Ovary (tissue), 9 donors: ENCODE measurements around the gene PPP6C. TPM values are rescaled to one million over a fixed set of nuclear protein-coding genes. Genes with fewer than 3 reads are reported as not detected.

Source experiments
- DNase-seq, 5 donors: peaks; one replicate each; pipeline ENCODE4 v3.0.0-alpha.2; 2019 to 2020
- H3K27ac ChIP-seq, 2 donors: fragments of 200-600 bp; one replicate each; pipeline versions ENCODE4 v1.5.1 to v1.8.0; 2019 to 2022
- H3K27me3 ChIP-seq: fragments of 200-600 bp; one replicate; pipeline ENCODE4 v1.8.0; 2022
- H3K36me3 ChIP-seq: fragments of 200-600 bp; sonication (generic); one replicate; pipeline ENCODE4 v1.5.1; 2019
- H3K4me1 ChIP-seq: one replicate; pipeline ENCODE4 v1.8.1; 2013; ENCODE audit warnings: mild to moderate bottlenecking, moderate library complexity; ENCODE audit not compliant: insufficient read depth
- H3K4me3 ChIP-seq: fragments of 200-600 bp; sonication (generic); one replicate; pipeline ENCODE4 v1.5.1; 2017
- H3K9me3 ChIP-seq, 2 donors: fragments of 200-600 bp in 1 of 2; sonication (generic) in 1 of 2; one replicate each; pipeline versions ENCODE4 v1.5.1 to v1.8.1; 2013 to 2019; ENCODE audit warnings: mild to moderate bottlenecking in 1 of 2, moderate library complexity in 1 of 2
- CTCF ChIP-seq, 3 donors: fragments of 450-650 bp in 2 of 3; fragments of 200-600 bp in 1 of 3; IDR thresholded peaks; one replicate each; pipeline versions ENCODE4 v1.5.1 to v1.8.0; 2016 to 2022; ENCODE audit warnings: antibody characterized with exemption in 3 of 3, mild to moderate bottlenecking in 1 of 3
- EP300 ChIP-seq: sonication (generic); formaldehyde crosslinking; IDR thresholded peaks from one replicate; pipeline ENCODE4 v1.6.1; 2017; ENCODE audit warnings: antibody characterized with exemption
- POLR2A ChIP-seq: fragments of 450-650 bp; IDR thresholded peaks from one replicate; pipeline ENCODE4 v1.6.1; 2017; ENCODE audit warnings: antibody characterized with exemption, mild to moderate bottlenecking, moderate library complexity
- WGBS, 3 donors: extraction: QIAGEN DNeasy Blood & Tissue Kit in 1 of 3; methylation state at CpG; one replicate each; pipeline versions ENCODE4 v1.1.5 to v1.1.7; 2013 to 2017; 5-methylcytosine and 5-hydroxymethylcytosine counted together
- intact Hi-C, 4 donors: fragments of 100-400 bp; cut with DNase I; formaldehyde crosslinking; loops; one replicate each; pipeline versions ENCODE4 v1.11.0 to v1.15.1; 2022 to 2023
- polyA plus RNA-seq, 2 donors: library from polyadenylated mRNA; stranded (reverse); fragments of 200-250 nt in 1 of 2; fragments of 350-450 nt in 1 of 2; fragmentation: Illumina TruSeq in 1 of 2; extraction: RNeasy Lipid Tissue Mini Kit (QIAGEN cat#74804) in 1 of 2; gene quantifications; one replicate each; pipeline ENCODE4 v1.2.3, GENCODE V29; 2013 to 2014
- total RNA-seq, 7 donors: library from RNA; depleted of rRNA in 2 of 7; stranded (reverse); fragments of >200 nt in 2 of 7; fragmentation: NEBNext Ultra II Directional in 3 of 7; extraction: Animal tissue kit (Norgen Biotek cat#: 25700) in 3 of 7; gene quantifications; one replicate each; pipeline versions ENCODE4 v1.1.0 to v1.2.4, GENCODE V29; 2016 to 2023
- donor health status: DM: no; HTN: no; CAD: no; lungs with moderate emphysema.
- donor health status: DM: no; HTN: no; CAD: no.
- donor health status: Bipolar disorder and iron deficiency.
- donor health status: DM: yes; HTN: yes; CAD: no.
- donor health status: DM: no; HTN: no; CAD: no.
- donor health status: DM: yes; HTN: yes; CAD: no.

PPP6C gene
- total and polyA plus RNA-seq, 9 donors, result 18.2 to 46.6 (median 34.6) TPM

GRCh38 chr9:125218621-125219020, 29.0 kb upstream of the PPP6C start:
- TF ChIP-seq EP300, result no peak
- TF ChIP-seq CTCF (IDR thresholded peaks at IDR 0.05), result no peak
- TF ChIP-seq POLR2A, result no peak
- Histone ChIP-seq H3K4me1 (no peaks in the 10 kb centered on the region), H3K9me3 (no peaks in the 10 kb centered on the region), H3K4me3 (no peak overlapping the region), H3K27ac (no peak overlapping the region), H3K36me3 (no peaks in the 10 kb centered on the region), H3K27me3 (no peaks in the 10 kb centered on the region)
- 89 to 96% (median 94%) methylated on average over 3 of the region's 3 CpGs for WGBS, 3 donors
- intact Hi-C loops, result no loop called here
- no peak for DNase-seq

GRCh38 chr9:125214186-125214585, 24.6 kb upstream of the PPP6C start:
- DNase-seq, result no peak
- Histone ChIP-seq H3K9me3 (no peaks in the 10 kb centered on the region), H3K27ac (no peak overlapping the region), H3K27me3 (no peaks in the 10 kb centered on the region), H3K4me1 (no peaks in the 10 kb centered on the region), H3K4me3 (no peak overlapping the region), H3K36me3 (no peaks in the 10 kb centered on the region)
- intact Hi-C loops, result no loop called here
- TF ChIP-seq CTCF (IDR thresholded peaks at IDR 0.05) (no peak), EP300 (no peak), POLR2A (no peak)
- 56 to 65% (median 57%) methylated on average over 5 of the region's 5 CpGs for WGBS, 3 donors

GRCh38 chr9:125204477-125204876, 14.9 kb upstream of the PPP6C start:
- Histone ChIP-seq H3K27ac (no peak overlapping the region), H3K9me3 (no peaks in the 10 kb centered on the region), H3K36me3 (no peaks in the 10 kb centered on the region), H3K4me3 (no peak overlapping the region), H3K27me3 (no peaks in the 10 kb centered on the region), H3K4me1 (no peaks in the 10 kb centered on the region)
- 96 to 99% (median 97%) methylated on average over 3 of the region's 3 CpGs for WGBS, 3 donors
- no peak for DNase-seq
- intact Hi-C loops, result no loop called here
- no peak for TF ChIP-seq CTCF (IDR thresholded peaks at IDR 0.05)
- TF ChIP-seq EP300, result no peak
- no peak for TF ChIP-seq POLR2A

DNA sequence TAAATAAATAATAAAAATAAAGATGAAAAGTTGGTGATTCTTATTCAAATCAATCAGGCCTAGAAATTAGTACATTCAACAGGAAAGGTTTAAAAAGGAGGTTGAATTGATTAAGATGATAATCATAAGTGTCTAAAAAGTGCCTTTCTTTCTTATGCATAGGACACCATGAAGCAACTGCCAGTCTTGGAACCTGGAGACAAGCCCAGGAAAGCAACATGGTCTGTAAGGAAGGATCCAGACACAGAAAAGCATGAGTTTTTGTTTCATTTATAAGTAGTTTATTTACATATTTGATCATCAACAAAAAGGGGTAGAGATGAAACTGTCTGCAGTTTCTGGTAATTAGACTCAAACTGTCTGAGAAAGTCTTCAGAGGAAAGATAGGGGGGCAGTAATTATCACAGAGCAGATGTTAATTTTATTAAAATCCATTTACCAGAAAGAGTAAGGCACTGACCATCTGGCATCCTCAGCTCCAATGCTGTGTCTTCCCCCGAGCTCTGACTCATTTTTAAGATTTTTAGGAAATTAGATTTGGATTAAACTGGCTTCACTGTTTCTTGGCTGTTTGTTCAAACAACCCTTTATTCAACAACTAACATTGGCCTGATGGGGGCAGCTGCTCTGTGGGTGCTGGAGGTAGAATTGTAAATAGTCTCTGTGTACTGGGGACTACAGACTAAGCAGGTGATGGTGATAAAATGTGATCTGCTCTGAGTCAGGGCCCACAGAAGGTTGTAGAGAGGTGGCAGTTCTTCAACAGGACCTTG, 13.4 kb upstream of the PPP6C start:
- Histone ChIP-seq H3K27ac (no peak overlapping the region), H3K4me1 (no peaks in the 10 kb centered on the region), H3K4me3 (no peak overlapping the region), H3K9me3 (no peaks in the 10 kb centered on the region), H3K27me3 (no peaks in the 10 kb centered on the region), H3K36me3 (no peaks in the 10 kb centered on the region)
- 54 to 65% (median 63%) methylated on average over 1 of the region's 1 CpG for WGBS, 3 donors
- no peak for DNase-seq
- intact Hi-C loops, result no loop called here
- TF ChIP-seq CTCF (IDR thresholded peaks at IDR 0.05) (no peak), EP300 (no peak), POLR2A (no peak)
